GM21737 (cell line): ENCODE measurements around the gene FAM72A.
"Not testable (repeated sequence)": the region's sequence is repeated elsewhere in the genome, so short reads cannot be mapped to it uniquely, and the experiment has no call there.

Experiments used
- ATAC-seq: cut with Tn5 transposase; IDR thresholded peaks from one replicate; pipeline ENCODE4 v1.9.1; 2021; ENCODE audit warnings: mild to moderate bottlenecking, moderate library complexity; ENCODE audit not compliant: unreplicated experiment

The FAM72A gene

DNA sequence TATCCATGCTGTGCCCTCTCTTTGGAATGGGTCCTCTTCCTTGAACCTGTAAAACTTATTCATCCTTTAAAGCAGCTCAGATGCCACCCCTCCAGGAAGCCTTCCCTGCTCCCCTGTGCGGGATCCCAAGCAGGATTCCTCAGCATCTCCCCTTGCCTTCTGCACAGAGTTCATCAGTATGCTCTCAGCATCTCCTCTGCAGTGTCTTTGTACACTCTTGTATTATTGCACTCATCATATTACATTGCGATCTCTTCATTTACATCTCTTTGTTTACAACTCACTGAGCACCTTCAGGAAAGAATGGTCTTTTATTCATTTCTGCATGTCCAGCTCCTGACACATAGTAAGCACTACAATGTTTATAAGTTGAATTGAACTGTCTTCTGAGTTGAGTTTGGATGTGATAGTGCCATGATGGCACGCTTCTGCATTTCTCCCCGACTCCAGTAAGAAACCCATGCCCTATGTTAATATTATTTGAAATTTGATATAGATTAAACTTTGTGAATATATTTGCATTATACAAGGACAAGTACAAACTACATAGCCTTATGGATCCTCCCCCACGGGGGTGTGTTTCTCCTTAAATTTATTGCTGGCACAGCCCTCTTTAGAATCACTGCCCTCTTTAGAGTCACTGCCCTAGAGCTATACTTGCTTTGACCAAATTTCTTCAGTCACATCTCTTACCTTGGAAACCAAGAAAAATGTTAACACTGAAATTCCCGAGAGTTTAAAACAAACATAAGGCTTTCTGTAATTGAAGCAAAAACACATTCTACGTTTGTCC is 13.2 kb upstream of the FAM72A start:
- ATAC-seq = not testable (repeated sequence)

DNA sequence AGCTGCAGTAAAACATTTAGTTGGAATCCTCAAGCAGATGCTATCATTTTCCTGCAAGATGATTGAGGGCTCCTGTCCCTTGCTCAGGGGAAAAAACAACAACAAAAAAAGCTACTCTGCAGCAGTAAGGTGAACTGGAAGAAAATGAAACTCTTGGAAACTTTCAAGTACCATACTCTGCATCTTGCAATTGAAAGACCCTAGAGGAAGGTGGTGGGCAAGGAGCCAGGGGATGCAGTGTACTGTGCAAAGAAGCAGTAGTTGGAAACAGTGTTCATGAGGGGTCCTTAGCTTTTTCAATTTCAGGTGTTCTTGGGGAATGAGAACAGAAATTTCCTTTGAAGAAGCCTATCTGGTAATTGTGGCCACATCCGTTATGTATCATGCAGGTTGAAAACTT is 8.2 kb upstream of the FAM72A start:
- ATAC-seq = not testable (repeated sequence)

GRCh38 chr1:206205569-206205968 is 2.9 kb upstream of the FAM72A start:
- not testable (repeated sequence) for ATAC-seq

DNA sequence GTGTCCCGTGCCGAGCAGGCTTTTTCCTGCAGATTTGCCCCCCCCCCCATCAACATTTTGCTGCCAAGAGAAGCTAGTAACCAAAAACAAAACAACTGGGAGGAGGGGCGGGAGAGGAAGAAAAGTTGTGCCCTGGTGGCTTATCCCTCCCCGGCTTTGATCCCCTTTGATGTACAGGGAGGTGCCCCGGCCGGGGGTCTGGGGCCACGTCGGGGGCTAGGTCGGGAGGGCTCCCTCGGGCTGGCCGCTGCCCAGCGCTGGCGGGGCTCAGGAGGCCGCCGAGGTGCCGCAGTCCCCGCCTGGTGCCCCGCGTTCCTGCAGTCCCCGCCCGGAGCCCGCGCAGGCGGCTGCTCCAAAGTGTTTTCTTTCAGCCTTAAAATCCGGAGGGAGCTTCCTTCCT is 2.2 kb upstream of the FAM72A start:
- ATAC-seq = not testable (repeated sequence)

DNA sequence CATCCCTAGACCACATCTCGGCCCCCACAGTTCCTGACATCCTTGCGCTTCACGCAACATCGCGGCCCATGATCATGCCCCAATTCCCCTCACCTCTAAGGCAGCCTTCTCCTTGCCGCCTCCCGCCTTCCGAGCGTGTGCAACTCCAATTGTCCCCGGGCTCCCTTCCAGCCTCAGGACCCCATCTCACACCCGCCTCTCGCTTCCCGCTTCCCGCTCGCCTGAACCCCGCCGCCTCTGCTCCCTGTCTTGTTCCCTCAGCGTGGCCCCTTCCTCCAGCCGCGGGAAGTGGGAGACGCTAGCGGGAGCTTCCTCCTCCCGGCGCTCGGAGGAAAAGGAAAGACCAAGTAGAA is 1.5 kb upstream of the FAM72A start:
- not testable (repeated sequence) for ATAC-seq

DNA sequence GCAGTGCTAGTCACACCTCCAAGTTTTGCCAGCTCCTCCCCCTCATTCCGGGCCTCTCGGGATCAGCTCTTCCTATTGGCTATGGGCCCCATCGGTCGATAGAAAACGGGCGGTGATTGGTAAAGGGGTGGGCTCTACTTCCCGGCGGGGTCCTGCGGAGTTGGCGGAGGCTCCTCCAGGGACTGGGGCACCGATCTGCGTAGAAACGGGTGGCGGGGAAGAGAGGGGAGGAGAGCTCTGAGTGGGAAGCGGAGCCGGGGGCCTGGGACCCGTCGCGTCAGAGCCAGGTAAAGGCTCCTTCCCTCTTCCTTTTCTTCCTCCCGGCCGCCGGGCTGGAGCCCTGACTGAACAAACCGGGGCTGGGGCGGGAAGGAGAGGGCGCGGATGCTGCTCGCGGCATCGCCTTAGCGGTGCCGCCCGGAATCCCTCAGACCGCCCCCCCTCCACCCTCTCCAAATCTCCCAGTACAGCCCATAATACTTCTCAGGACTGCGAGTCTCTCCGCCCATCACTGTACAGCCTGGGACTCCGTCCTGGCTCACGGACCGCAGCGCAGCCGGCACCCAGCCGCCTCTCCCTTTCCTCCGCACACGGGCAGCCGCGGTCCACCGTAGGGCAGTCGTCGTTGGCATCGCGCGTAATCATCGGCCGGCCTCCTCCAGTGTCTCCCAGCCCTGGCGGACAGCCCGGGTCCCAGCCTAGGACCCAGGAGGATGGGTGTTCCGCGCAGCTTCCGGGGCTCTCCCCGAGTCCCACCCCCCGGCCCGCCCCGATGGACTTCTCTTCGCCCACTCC is 922 bp upstream of the FAM72A start, which contains the start of gene SRGAP2:
Gene SRGAP2 (plus strand): TSS at position 178 of the 795 bp plus-strand sequence. CDS start 2,430 bp downstream, outside the sequence.
- peak; percentile 3 for ATAC-seq

- not testable (repeated sequence) for ATAC-seq
Measured at GRCh38 chr1:206196748-206197424, 5.8 kb downstream of the FAM72A start.

- not testable (repeated sequence) for ATAC-seq
Measured at GRCh38 chr1:206195182-206195581, 7.5 kb downstream of the FAM72A start.

DNA sequence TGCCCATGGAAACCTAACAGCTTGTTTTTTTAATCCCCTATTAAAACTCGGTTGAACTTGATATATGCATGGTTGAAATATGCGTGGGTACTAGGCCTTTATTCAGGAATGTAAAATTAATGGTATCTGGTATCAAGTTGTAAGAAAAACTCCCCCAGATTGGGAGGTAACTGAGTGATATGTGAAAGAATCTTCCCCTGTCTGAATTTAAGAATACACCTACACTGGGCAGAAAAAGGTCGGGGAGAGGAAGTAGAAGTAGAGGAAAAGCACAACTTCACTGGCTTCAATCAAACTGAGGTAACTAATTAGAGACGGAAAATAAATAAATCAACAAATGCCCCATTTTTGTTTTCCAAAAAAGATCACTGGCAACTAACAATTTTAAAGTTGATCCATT is 15.8 kb downstream of the FAM72A start:
- not testable (repeated sequence) for ATAC-seq

GRCh38 chr1:206185778-206186177 is 16.9 kb downstream of the FAM72A start:
- ATAC-seq = not testable (repeated sequence)

GRCh38 chr1:206183788-206184187 is 18.9 kb downstream of the FAM72A start:
- not testable (repeated sequence) for ATAC-seq

DNA sequence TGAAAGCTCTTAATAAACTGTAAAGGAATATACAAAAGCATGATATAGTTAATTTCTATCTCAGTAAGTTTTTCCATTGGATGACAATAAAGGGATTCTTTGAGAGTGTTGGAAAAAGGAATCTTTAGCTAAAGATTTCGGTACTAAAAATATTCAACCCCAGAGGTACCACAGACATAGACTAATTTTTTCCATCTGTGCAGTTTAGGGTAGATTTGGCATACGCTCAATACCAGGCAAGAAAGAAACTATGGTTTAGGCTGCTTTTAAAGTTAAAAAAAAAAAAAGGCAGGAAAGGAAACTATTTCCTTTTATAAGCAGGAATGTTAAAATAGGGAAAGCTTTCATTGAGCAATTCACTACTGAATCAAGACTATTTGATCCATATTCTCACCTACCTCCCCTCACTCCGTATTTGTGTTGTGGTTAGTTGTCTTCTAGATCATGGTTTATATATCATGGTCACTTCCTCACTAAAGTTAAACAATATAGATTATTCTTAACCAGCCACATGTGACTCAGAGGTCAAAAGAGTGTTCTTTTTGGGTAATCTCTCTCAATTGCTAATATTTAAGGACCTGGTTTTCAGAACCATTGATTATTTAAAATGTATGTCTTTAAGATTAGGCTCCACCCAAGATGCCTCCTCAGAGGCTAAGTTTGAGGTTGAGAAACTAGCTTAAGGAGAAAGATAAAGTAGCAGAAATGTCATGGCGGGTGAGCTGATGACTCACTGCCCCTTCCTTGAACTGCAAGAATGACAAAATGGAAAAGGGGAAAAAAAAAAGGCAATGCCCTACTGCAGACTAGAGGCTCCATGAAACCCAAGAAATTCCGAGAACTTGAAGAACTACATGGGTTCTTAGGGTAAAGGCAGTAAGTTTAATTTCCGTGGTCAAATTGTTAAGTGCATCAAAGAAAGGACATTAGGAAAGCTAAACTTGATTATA is 20.0 kb downstream of the FAM72A start:
- not testable (repeated sequence) for ATAC-seq

GRCh38 chr1:206179666-206180065 is 23.0 kb downstream of the FAM72A start:
- not testable (repeated sequence) for ATAC-seq

DNA sequence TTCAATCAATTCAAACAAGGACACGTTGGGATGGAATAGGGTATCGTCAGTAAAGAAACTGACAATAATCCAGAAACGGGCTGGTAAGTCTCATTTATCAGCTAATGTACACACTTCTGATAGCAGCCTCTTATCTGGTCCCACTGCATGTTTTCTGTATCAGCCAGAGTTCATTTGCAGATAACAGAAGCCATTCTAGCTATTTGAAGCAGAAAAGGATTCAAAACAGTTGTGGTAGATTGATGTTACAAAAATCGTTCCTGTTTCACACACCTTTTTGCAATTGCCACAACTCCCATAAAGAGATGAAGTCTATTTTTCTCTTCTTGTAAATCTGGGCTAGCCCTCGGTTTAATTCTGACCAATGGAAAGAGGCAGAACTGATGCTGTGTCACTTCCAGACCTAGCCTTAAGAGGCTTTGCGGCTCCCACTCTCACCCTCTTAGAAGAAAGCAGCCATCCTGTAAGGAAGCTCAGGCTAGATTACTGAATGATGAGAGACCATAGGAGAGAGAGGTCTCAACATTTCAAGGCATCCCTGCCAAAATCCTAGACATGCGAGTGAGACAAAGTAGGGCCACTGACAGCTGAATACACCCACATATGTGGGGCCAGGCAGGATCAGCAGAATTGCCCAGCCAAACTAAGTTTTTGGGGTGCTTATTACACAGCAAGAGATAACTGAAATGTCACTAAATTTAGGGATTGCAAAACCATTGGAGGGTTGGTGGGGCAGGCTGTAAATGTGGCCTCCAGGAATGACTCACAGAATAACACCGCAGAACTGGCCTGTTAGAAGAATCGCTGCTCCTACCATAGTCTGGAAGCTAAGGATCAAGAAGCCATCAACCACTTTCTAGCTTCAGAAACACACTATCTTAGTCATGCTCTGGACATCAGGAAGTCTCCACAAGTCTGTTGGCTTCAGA is 24.3 kb downstream of the FAM72A start:
- not testable (repeated sequence) for ATAC-seq

DNA sequence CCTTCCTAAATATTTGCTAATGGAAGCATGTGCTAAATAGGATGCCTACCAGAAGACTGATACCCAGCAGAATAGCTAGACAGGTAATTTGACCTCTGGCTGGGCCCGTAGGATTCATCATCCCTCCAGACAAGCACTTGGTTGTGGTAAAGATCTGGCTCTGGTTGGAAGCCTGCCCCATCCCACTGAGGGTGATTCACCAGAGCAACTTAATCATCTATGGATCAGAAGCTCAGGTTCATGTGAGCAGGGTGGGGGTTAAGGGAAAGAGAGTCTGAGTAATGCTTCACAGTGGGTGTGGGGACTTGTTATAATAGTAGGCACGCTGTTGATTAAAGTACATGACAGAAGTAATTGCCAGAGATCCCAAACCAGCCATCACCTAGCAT is 26.5 kb downstream of the FAM72A start:
- not testable (repeated sequence) for ATAC-seq

- ATAC-seq = not testable (repeated sequence)
Measured at GRCh38 chr1:206175459-206176113, 27.1 kb downstream of the FAM72A start.

GRCh38 chr1:206174182-206174868 is 28.3 kb downstream of the FAM72A start:
- not testable (repeated sequence) for ATAC-seq
